Measurements from ENCODE around the gene TOPBP1.

GRCh38 chr3:133563816-133564215 lies 97.9 kb downstream of the TOPBP1 start:
- TF ChIP-seq ZBTB26 (CRISPR knock-in tag; IDR thresholded peaks at IDR 0.05) (no peak), SREBF2 (CRISPR knock-in tag; IDR thresholded peaks at IDR 0.05) (no peak), ZFX (CRISPR knock-in tag; IDR thresholded peaks at IDR 0.05) (no peak), NCOA2 (IDR thresholded peaks at IDR 0.05; ENCODE audit: partially characterized antibody in 2 of 2) (no peak), CEBPB (tag; IDR thresholded peaks at IDR 0.05) (no peak), ZEB2 (IDR thresholded peaks at IDR 0.05) (no peak), L3MBTL2 (IDR thresholded peaks at IDR 0.05) (no peak), ZNF239 (CRISPR knock-in tag; IDR thresholded peaks at IDR 0.05) (no peak)
- TF ChIP-seq, protein P1, sequence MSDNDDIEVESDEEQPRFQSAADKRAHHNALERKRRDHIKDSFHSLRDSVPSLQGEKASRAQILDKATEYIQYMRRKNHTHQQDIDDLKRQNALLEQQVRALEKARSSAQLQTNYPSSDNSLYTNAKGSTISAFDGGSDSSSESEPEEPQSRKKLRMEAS (CRISPR knock-in tag; IDR thresholded peaks at IDR 0.05) = no peak
